Heart right ventricle (tissue), 16 donors: Measurements from ENCODE around the gene PALD1. TPM values are rescaled to one million over a fixed set of nuclear protein-coding genes. Genes with fewer than 3 reads are reported as not detected.

Experiments used
- ATAC-seq, 8 donors: fragments of 200-7000 bp; cut with Tn5 transposase; one replicate each; pipeline ENCODE4 v1.9.1; 2020; ENCODE audit warnings: mild to moderate bottlenecking in 8 of 8, moderate library complexity in 8 of 8, moderate number of reproducible peaks in 1 of 8
- DNase-seq, 2 donors: peaks; one replicate each; pipeline ENCODE4 v3.0.0-alpha.2; 2020
- H3K27ac ChIP-seq, 10 donors: fragments of 200-600 bp; sonication (generic) in 2 of 10; one replicate each; pipeline versions ENCODE4 v1.5.0 to v1.8.0; 2020 to 2022; ENCODE audit warnings: mild to moderate bottlenecking in 3 of 10
- H3K27me3 ChIP-seq, 7 donors: fragments of 200-600 bp; one replicate each; pipeline ENCODE4 v1.8.0; 2021 to 2022; ENCODE audit warnings: mild to moderate bottlenecking in 2 of 7
- H3K36me3 ChIP-seq, 9 donors: fragments of 200-600 bp; sonication (generic) in 1 of 9; one replicate each; pipeline versions ENCODE4 v1.5.0 to v1.8.0; 2020 to 2022; ENCODE audit warnings: mild to moderate bottlenecking in 2 of 9
- H3K4me1 ChIP-seq, 9 donors: fragments of 200-600 bp; sonication (generic) in 1 of 9; one replicate each; pipeline versions ENCODE4 v1.5.0 to v1.8.0; 2020 to 2022; ENCODE audit warnings: mild to moderate bottlenecking in 4 of 9
- H3K4me3 ChIP-seq, 10 donors: fragments of 200-600 bp; sonication (generic) in 2 of 10; one replicate each; pipeline versions ENCODE4 v1.5.0 to v1.8.0; 2020 to 2022; ENCODE audit warnings: mild to moderate bottlenecking in 7 of 10, moderate library complexity in 2 of 10
- H3K9me3 ChIP-seq, 11 donors: fragments of 200-600 bp in 10 of 11; sonication (generic) in 2 of 11; one replicate each; pipeline versions ENCODE4 v1.5.0 to v1.8.0; 2013 to 2022; ENCODE audit warnings: mild to moderate bottlenecking in 2 of 11, control low read depth in 1 of 11, moderate library complexity in 1 of 11
- CTCF ChIP-seq, 9 donors: fragments of 200-600 bp; sonication (generic) in 2 of 9; IDR thresholded peaks; one replicate each; pipeline versions ENCODE4 v1.5.0 to v1.8.0; 2021 to 2022; ENCODE audit warnings: antibody characterized with exemption in 9 of 9, mild to moderate bottlenecking in 5 of 9, moderate library complexity in 1 of 9
- WGBS, 2 donors: extraction: QIAGEN DNeasy Blood & Tissue Kit; methylation state at CpG; one replicate each; pipeline ENCODE4 v1.1.7; 2013; ENCODE audit warnings: inconsistent platforms in 1 of 2; 5-methylcytosine and 5-hydroxymethylcytosine counted together
- intact Hi-C, 10 donors: fragments of 100-400 bp; cut with DNase I; formaldehyde crosslinking; loops; one replicate each; pipeline versions ENCODE4 v1.11.1 to v1.14.2; 2022
- polyA plus RNA-seq, 2 donors: library from polyadenylated mRNA; stranded (reverse); fragments of 200-250 nt; gene quantifications; one replicate each; pipeline ENCODE4 v1.2.3, GENCODE V29; 2013
- total RNA-seq, 10 donors: library from RNA; stranded (reverse); fragmentation: NEBNext Ultra II Directional in 3 of 10; extraction: Animal tissue kit (Norgen Biotek cat#: 25700) in 3 of 10; gene quantifications; one replicate each; pipeline versions ENCODE4 v1.2.1 to v1.2.4, GENCODE V29; 2021 to 2023
- donor health status: Arrhythmogenic right ventricular cardiomyopathy.
- donor health status: ischemic (EF 13 %, LVEDD 7.1; RV severe dilation, severe dysfunction).
- donor health status: healthy with polysubstance abuse.
- donor health status: DM: no; HTN: yes; CAD: no.
- donor health status: DM: no; HTN: no; CAD: no.
- donor health status: ischemic (EF 25% LVEDD 6.9; RV normal size, moderate dysfunction).
- donor health status: ischemic (EF 25% LVEDD 5.7; RV mildly dilated, moderate dysfunction).
- donor health status: healthy.
- donor health status: DM: yes; HTN: yes; CAD: no.
- donor health status: Ischemic cardiomyopathy.
- donor health status: ischemic (EF 35%, LVEDD 5.7; RV mildly dilated, moderate dysfunction).
- donor health status: nonischemic (EF 11% LVEDD 7.7; RV severe dilation, severe dysfunction).
- donor health status: DM: yes; HTN: yes; CAD: no.
- donor health status: PGD.
- donor health status: ischemic (EF 29% LVEDD 5.4; RV normal size, mild dysfunction).
- donor health status: nonischemic (EF 23%, LVEDD 6.1; RV moderate dilation, normal function).

Gene PALD1
- total and polyA plus RNA-seq, 12 donors: 4.1 to 10.3 (median 5.9) TPM

GRCh38 chr10:70432561-70433263 lies 45.9 kb upstream of the PALD1 start:
- H3K4me3 ChIP-seq: peak overlapping the region in 5 of 10 donors; percentile 22 to 39 (median 26)

GRCh38 chr10:70433581-70434280 lies 44.8 kb upstream of the PALD1 start:
- Histone ChIP-seq H3K36me3 (peaks cover 0 to 19% (median 1%) of the 10 kb centered on the region in 9 donors), H3K27ac (peak overlapping the region in 8 of 10 donors; percentile 64 to 89 (median 80)), H3K4me3 (no peak overlapping the region), H3K4me1 (peaks cover 12 to 58% (median 49%) of the 10 kb centered on the region in 9 donors), H3K9me3 (no peaks in the 10 kb centered on the region), H3K27me3 (no peaks in the 10 kb centered on the region)
- intact Hi-C loops: no loop called here
- 62 to 71% methylated on average over 9 of the region's 9 CpGs for WGBS, 2 donors
- TF ChIP-seq CTCF (IDR thresholded peaks at IDR 0.05): no peak
- DNase-seq (peak; percentile 25 to 49), ATAC-seq (peak in 4 of 8 donors; percentile 1 to 21 (median 4))

More at GRCh38 chr10:70432561-70433263, 45.9 kb upstream of the PALD1 start:
- Histone ChIP-seq H3K27ac (peak overlapping the region in 9 of 10 donors; percentile 64 to 89 (median 79)), H3K9me3 (no peaks in the 10 kb centered on the region), H3K27me3 (no peaks in the 10 kb centered on the region), H3K36me3 (peaks cover 0 to 29% (median 6%) of the 10 kb centered on the region in 9 donors), H3K4me1 (peaks cover 12 to 58% (median 49%) of the 10 kb centered on the region in 9 donors)
- DNase-seq: no peak
- TF ChIP-seq CTCF (IDR thresholded peaks at IDR 0.05): no peak
- WGBS, 2 donors: 56 to 63% methylated on average over 6 of the region's 6 CpGs
- ATAC-seq: peak in 3 of 8 donors; percentile 18 to 37 (median 37)
- intact Hi-C loops: no loop called here

- no peak for TF ChIP-seq CTCF (IDR thresholded peaks at IDR 0.05)
- ATAC-seq (no peak), DNase-seq (no peak)
- Histone ChIP-seq H3K4me1 (peaks cover 8 to 48% (median 44%) of the 10 kb centered on the region in 9 donors), H3K4me3 (no peak overlapping the region), H3K9me3 (no peaks in the 10 kb centered on the region), H3K36me3 (peaks cover 0 to 7% (median 0%) of the 10 kb centered on the region in 9 donors), H3K27me3 (peaks cover 2 to 17% (median 11%) of the 10 kb centered on the region in 7 donors), H3K27ac (no peak overlapping the region)
- intact Hi-C loops: no loop called here
- WGBS, 2 donors: 93 to 95% methylated on average over 19 of the region's 19 CpGs
Measured at GRCh38 chr10:70435241-70436085, 43.1 kb upstream of the PALD1 start.

GRCh38 chr10:70437721-70438120 lies 40.8 kb upstream of the PALD1 start:
- intact Hi-C loops: no loop called here
- 84 to 85% methylated on average over 5 of the region's 5 CpGs for WGBS, 2 donors

More at GRCh38 chr10:70437721-70438120, 40.8 kb upstream of the PALD1 start:
- no peaks in the 10 kb centered on the region for H3K9me3 ChIP-seq
- H3K36me3 ChIP-seq: peaks cover 0 to 7% (median 0%) of the 10 kb centered on the region in 9 donors
- ATAC-seq (no peak), DNase-seq (no peak)
- H3K4me1 ChIP-seq: peaks cover 6 to 38% (median 34%) of the 10 kb centered on the region in 9 donors
- no peak overlapping the region for H3K4me3 ChIP-seq
- H3K27ac ChIP-seq: no peak overlapping the region
- peaks cover 4 to 39% (median 28%) of the 10 kb centered on the region in 7 donors for H3K27me3 ChIP-seq
- no peak for TF ChIP-seq CTCF (IDR thresholded peaks at IDR 0.05)
